ENCODE measurements around the gene A1BG.
A peak's percentile ranks its signal among the peaks of the same experiment; 100 is the strongest.

A1BG gene

GRCh38 chr19:58395220-58395978 lies 42.1 kb upstream of the A1BG start, which contains the start of gene RNF225:
RNF225 (plus strand) TSS chr19:58395656; CDS start chr19:58396090, 434 bp downstream.
- no peak for DNase-seq (ENCODE audit: extremely low spot score)
- TF ChIP-seq ELF4 (IDR thresholded peaks at IDR 0.05) (0 out of 2 replicates have a peak, but pooled peaks have one; percentile 12), ARNT (IDR thresholded peaks at IDR 0.05) (no peak)
- ChIA-PET CTCF (no interaction called here), POLR2A (interaction anchor here (1.0 to 1.8 kb wide), 2 partner anchors 12 to 148 kb away, joined by 3 to 5 read pairs; partner anchors contain the start of gene TRIM28)

- TF ChIP-seq NFRKB (IDR thresholded peaks at IDR 0.05) (no peak), ELF4 (IDR thresholded peaks at IDR 0.05) (no peak), BHLHE40 (IDR thresholded peaks at IDR 0.05; ENCODE audit: borderline replicate concordance) (no peak), CTBP1 (IDR thresholded peaks at IDR 0.05; ENCODE audit: borderline replicate concordance) (no peak), HDGF (IDR thresholded peaks at IDR 0.05; ENCODE audit: borderline replicate concordance) (no peak), L3MBTL2 (conservative IDR thresholded peaks at IDR 0.05) (no peak), TARDBP (IDR thresholded peaks at IDR 0.05) (no peak), LEF1 (IDR thresholded peaks at IDR 0.05; ENCODE audit: borderline replicate concordance) (no peak), SUZ12 (IDR thresholded peaks at IDR 0.05) (no peak), FOXA1 (IDR thresholded peaks at IDR 0.05) (no peak), ARNT (IDR thresholded peaks at IDR 0.05) (no peak)
- DNase-seq (ENCODE audit: extremely low spot score) = no peak
- ChIA-PET POLR2A (interaction anchor here (1.0 to 1.8 kb wide), 3 partner anchors 12 to 149 kb away, joined by 3 to 5 read pairs (median 5); partner anchors contain the start of genes TRIM28 and ZNF584), CTCF (no interaction called here)
Observed at GRCh38 chr19:58394821-58395219, 41.5 kb upstream of the A1BG start.

GRCh38 chr19:58393725-58394033 lies 40.4 kb upstream of the A1BG start:
- ChIA-PET POLR2A (no interaction called here), CTCF (no interaction called here)

GRCh38 chr19:58392945-58393724 lies 39.8 kb upstream of the A1BG start:
- no peak for DNase-seq (ENCODE audit: extremely low spot score)
- TF ChIP-seq HDGF (IDR thresholded peaks at IDR 0.05; ENCODE audit: borderline replicate concordance) = no peak
- no peak for TF ChIP-seq LEF1 (IDR thresholded peaks at IDR 0.05; ENCODE audit: borderline replicate concordance)
- no peak for TF ChIP-seq CTBP1 (IDR thresholded peaks at IDR 0.05; ENCODE audit: borderline replicate concordance)
- TF ChIP-seq ARNT (IDR thresholded peaks at IDR 0.05) = no peak
- no peak for TF ChIP-seq L3MBTL2 (conservative IDR thresholded peaks at IDR 0.05)
- TF ChIP-seq FOXA1 (IDR thresholded peaks at IDR 0.05) = no peak
- ChIA-PET CTCF (no interaction called here), POLR2A (no interaction called here)

More at GRCh38 chr19:58393725-58394033, 40.4 kb upstream of the A1BG start:
- DNase-seq (ENCODE audit: extremely low spot score) = no peak
- no peak for TF ChIP-seq ZNF384 (IDR thresholded peaks at IDR 0.05)

GRCh38 chr19:58388175-58388526 lies 34.9 kb upstream of the A1BG start:
- DNase-seq (ENCODE audit: extremely low spot score) = no peak
- POLR2A ChIA-PET = interaction anchor here (0.9 to 3.5 kb wide), 3 partner anchors 25 to 194 kb away, joined by 3 to 21 read pairs (median 4); partner anchors contain the start of gene ZNF497
- CTCF ChIA-PET = no interaction called here
- TF ChIP-seq HDGF (IDR thresholded peaks at IDR 0.05; ENCODE audit: borderline replicate concordance) (no peak), PKNOX1 (IDR thresholded peaks at IDR 0.05) (no peak), BHLHE40 (IDR thresholded peaks at IDR 0.05; ENCODE audit: borderline replicate concordance) (no peak), L3MBTL2 (conservative IDR thresholded peaks at IDR 0.05) (no peak)

GRCh38 chr19:58387338-58388174 lies 34.3 kb upstream of the A1BG start:
- TF ChIP-seq ELF4 (IDR thresholded peaks at IDR 0.05) = no peak
- TF ChIP-seq L3MBTL2 (conservative IDR thresholded peaks at IDR 0.05) = no peak
- TF ChIP-seq LEF1 (IDR thresholded peaks at IDR 0.05; ENCODE audit: borderline replicate concordance) = no peak
- no peak for TF ChIP-seq SP1 (IDR thresholded peaks at IDR 0.05)
- TF ChIP-seq ARNT (IDR thresholded peaks at IDR 0.05) = no peak
- no peak for TF ChIP-seq FOXM1 (IDR thresholded peaks at IDR 0.05; ENCODE audit: borderline replicate concordance)
- no peak for TF ChIP-seq BHLHE40 (IDR thresholded peaks at IDR 0.05; ENCODE audit: borderline replicate concordance)
- TF ChIP-seq ZNF384 (IDR thresholded peaks at IDR 0.05) = no peak
- TF ChIP-seq PKNOX1 (IDR thresholded peaks at IDR 0.05) = no peak
- no peak for TF ChIP-seq TARDBP (IDR thresholded peaks at IDR 0.05)
- no peak for TF ChIP-seq HDGF (IDR thresholded peaks at IDR 0.05; ENCODE audit: borderline replicate concordance)
- no peak for TF ChIP-seq FOXA1 (IDR thresholded peaks at IDR 0.05)
- no peak for TF ChIP-seq FOXK2 (IDR thresholded peaks at IDR 0.05)
- TF ChIP-seq SUZ12 (IDR thresholded peaks at IDR 0.05) = no peak
- no peak for TF ChIP-seq CTBP1 (IDR thresholded peaks at IDR 0.05; ENCODE audit: borderline replicate concordance)
- no peak for TF ChIP-seq NFRKB (IDR thresholded peaks at IDR 0.05)
- DNase-seq (ENCODE audit: extremely low spot score) = no peak
- POLR2A ChIA-PET = interaction anchor here (0.6 to 3.5 kb wide), 5 partner anchors 16 to 194 kb away, joined by 3 to 21 read pairs (median 4); partner anchors contain the start of genes ZNF497 and ZNF584
- CTCF ChIA-PET = interaction anchor here (0.6 kb wide), 1 partner anchor 141 kb away, joined by 3 read pairs; no protein-coding TSS in a partner anchor
